Measurements from ENCODE around the gene KRT75.

The KRT75 gene

GRCh38 chr12:52439845-52440244 lies 5.7 kb upstream of the KRT75 start:
- DNase-seq (ENCODE audit: low spot score): no peak

GRCh38 chr12:52439420-52439819 lies 5.2 kb upstream of the KRT75 start:
- no peak for DNase-seq (ENCODE audit: low spot score)

- DNase-seq (ENCODE audit: low spot score): no peak
Observed at GRCh38 chr12:52438305-52439301, 4.4 kb upstream of the KRT75 start.

GRCh38 chr12:52437508-52437907 lies 3.3 kb upstream of the KRT75 start:
- DNase-seq (ENCODE audit: low spot score): no peak

GRCh38 chr12:52436828-52437474 lies 2.8 kb upstream of the KRT75 start:
- no peak for DNase-seq (ENCODE audit: low spot score)

- no peak for DNase-seq (ENCODE audit: low spot score)
Observed at GRCh38 chr12:52436000-52436827, 2.0 kb upstream of the KRT75 start.

GRCh38 chr12:52435659-52435999 lies 1.5 kb upstream of the KRT75 start:
- DNase-seq (ENCODE audit: low spot score): no peak

GRCh38 chr12:52434760-52435530 lies 774 bp upstream of the KRT75 start:
- no peak for DNase-seq (ENCODE audit: low spot score)

- no peak for DNase-seq (ENCODE audit: low spot score)
Observed at GRCh38 chr12:52433501-52434080, 580 bp downstream of the KRT75 start.

GRCh38 chr12:52432559-52433207 lies 1.5 kb downstream of the KRT75 start:
- no peak for DNase-seq (ENCODE audit: low spot score)

GRCh38 chr12:52428121-52428520 lies 6.0 kb downstream of the KRT75 start:
- no peak for DNase-seq (ENCODE audit: low spot score)

- no peak for DNase-seq (ENCODE audit: low spot score)
Observed at GRCh38 chr12:52427083-52427482, 7.1 kb downstream of the KRT75 start.

- no peak for DNase-seq (ENCODE audit: low spot score)
Observed at GRCh38 chr12:52426034-52426433, 8.1 kb downstream of the KRT75 start.

- no peak for DNase-seq (ENCODE audit: low spot score)
Observed at GRCh38 chr12:52425466-52425865, 8.7 kb downstream of the KRT75 start.

- DNase-seq (ENCODE audit: low spot score): no peak
Observed at GRCh38 chr12:52423661-52424500, 10.3 kb downstream of the KRT75 start.

- DNase-seq (ENCODE audit: low spot score): no peak
Observed at GRCh38 chr12:52423035-52423434, 11.1 kb downstream of the KRT75 start.

- no peak for DNase-seq (ENCODE audit: low spot score)
Observed at GRCh38 chr12:52419656-52420055, 14.5 kb downstream of the KRT75 start.

- DNase-seq (ENCODE audit: low spot score): no peak
Observed at GRCh38 chr12:52418576-52419110, 15.5 kb downstream of the KRT75 start.

GRCh38 chr12:52417740-52418139 lies 16.4 kb downstream of the KRT75 start:
- DNase-seq (ENCODE audit: low spot score): no peak

- DNase-seq (ENCODE audit: low spot score): no peak
Observed at GRCh38 chr12:52416795-52417194, 17.4 kb downstream of the KRT75 start.

Measured in Ammon's horn (tissue), 1 donor.